HepG2 (cell line): ENCODE data around the gene HSF4. TPM values are rescaled to one million over a fixed set of nuclear protein-coding genes. Genes with fewer than 3 reads are reported as not detected.

Experiments used
- AGO2 ChIP-seq: fragments of 200-400 bp; formaldehyde crosslinking; optimal IDR thresholded peaks from 2 replicates; pipeline ENCODE3; 2017; ENCODE audit warnings: mild to moderate bottlenecking, low read depth, low read length, moderate library complexity
- ELF1 ChIP-seq: sonication (generic); formaldehyde crosslinking; IDR thresholded peaks from 2 replicates; pipeline ENCODE4 v1.4.0; 2020; ENCODE audit warnings: missing genetic modification reagents
- HHEX ChIP-seq: IDR thresholded peaks from 2 replicates; pipeline ENCODE4 v1.6.1; 2016; ENCODE audit warnings: control low read depth
- HOXA9 ChIP-seq: sonication (generic); formaldehyde crosslinking; IDR thresholded peaks from 2 replicates; pipeline ENCODE4 v1.8.1; 2022; ENCODE audit warnings: missing genetic modification reagents, mild to moderate bottlenecking, moderate library complexity, borderline replicate concordance
- JUND ChIP-seq: sonication (generic); formaldehyde crosslinking; IDR thresholded peaks from 2 replicates; pipeline ENCODE4 v1.8.0; 2022; ENCODE audit warnings: mild to moderate bottlenecking, missing genetic modification reagents
- MYPOP ChIP-seq: sonication (generic); formaldehyde crosslinking; IDR thresholded peaks from 2 replicates; pipeline ENCODE4 v1.8.1; 2023; ENCODE audit warnings: mild to moderate bottlenecking, moderate library complexity, missing genetic modification reagents
- POLR2G ChIP-seq: fragments of 200-400 bp; formaldehyde crosslinking; IDR thresholded peaks from 2 replicates; pipeline ENCODE4 v1.6.1; 2018; ENCODE audit warnings: mild to moderate bottlenecking, low read depth, low read length, moderate library complexity
- RBM22 ChIP-seq: fragments of 200-400 bp; formaldehyde crosslinking; optimal IDR thresholded peaks from 2 replicates; pipeline ENCODE3; 2017; ENCODE audit warnings: mild to moderate bottlenecking, low read length, moderate library complexity
- SNAPC4 ChIP-seq: sonication (generic); formaldehyde crosslinking; IDR thresholded peaks from 2 replicates; pipeline ENCODE4 v1.4.0; 2020; ENCODE audit warnings: mild to moderate bottlenecking, missing genetic modification reagents
- ZFY ChIP-seq: sonication (generic); formaldehyde crosslinking; IDR thresholded peaks from 2 replicates; pipeline ENCODE4 v1.4.0; 2020; ENCODE audit warnings: missing genetic modification reagents
- ZNF678 ChIP-seq: sonication (generic); formaldehyde crosslinking; IDR thresholded peaks from 2 replicates; pipeline ENCODE4 v1.4.0; 2020; ENCODE audit warnings: mild to moderate bottlenecking, missing genetic modification reagents
- ZNF782 ChIP-seq: sonication (generic); formaldehyde crosslinking; IDR thresholded peaks from 2 replicates; pipeline ENCODE4 v1.4.0; 2020; ENCODE audit warnings: missing genetic modification reagents, mild to moderate bottlenecking, borderline replicate concordance
- ZNF790 ChIP-seq: sonication (generic); formaldehyde crosslinking; IDR thresholded peaks from 2 replicates; pipeline ENCODE4 v1.8.0; 2022; ENCODE audit warnings: missing genetic modification reagents, mild to moderate bottlenecking, borderline replicate concordance
- polyA plus RNA-seq, 8 experiments: library from polyadenylated mRNA; depleted of rRNA in 3 of 8; stranded (reverse) in 7 of 8; unstranded in 1 of 8; fragments of >200 nt; fragmentation: Illumina TruSeq in 4 of 8; extraction: Trizol in 4 of 8; gene quantifications; 2 replicates each; pipeline versions ENCODE4 v1.2.1 to v1.2.3, GENCODE V29; 2011 to 2016; ENCODE audit warnings: low read depth in 4 of 8, missing spikeins in 1 of 8, mixed read lengths in 1 of 8; ENCODE audit not compliant: insufficient read depth in 1 of 8
- total RNA-seq, 5 experiments: library from RNA; depleted of rRNA; stranded (reverse); fragments of >200 nt; fragmentation: Illumina TruSeq; extraction: Trizol; gene quantifications; 2 replicates each; pipeline ENCODE4 v1.2.3, GENCODE V29; 2016; ENCODE audit warnings: low read depth in 1 of 5
- TF ChIP-seq, protein P1 (sequence below): sonication (generic); formaldehyde crosslinking; IDR thresholded peaks from 2 replicates; pipeline ENCODE4 v1.8.0; 2022; ENCODE audit warnings: mild to moderate bottlenecking, missing genetic modification reagents
- TF ChIP-seq, protein P2 (sequence below): sonication (generic); formaldehyde crosslinking; IDR thresholded peaks from 2 replicates; pipeline ENCODE4 v1.5.0; 2020; ENCODE audit warnings: mild to moderate bottlenecking, low read depth, missing genetic modification reagents, borderline replicate concordance
- TF ChIP-seq, protein P3 (sequence below): sonication (generic); formaldehyde crosslinking; IDR thresholded peaks from 2 replicates; pipeline ENCODE4 v1.4.0; 2020; ENCODE audit warnings: missing genetic modification reagents, borderline replicate concordance

Gene HSF4
- total and polyA plus RNA-seq, 2 of the 13 experiments (the other 11 are each of a cell fraction or from before 2014, with no cell fraction given): 3.5 to 16.9 TPM

DNA sequence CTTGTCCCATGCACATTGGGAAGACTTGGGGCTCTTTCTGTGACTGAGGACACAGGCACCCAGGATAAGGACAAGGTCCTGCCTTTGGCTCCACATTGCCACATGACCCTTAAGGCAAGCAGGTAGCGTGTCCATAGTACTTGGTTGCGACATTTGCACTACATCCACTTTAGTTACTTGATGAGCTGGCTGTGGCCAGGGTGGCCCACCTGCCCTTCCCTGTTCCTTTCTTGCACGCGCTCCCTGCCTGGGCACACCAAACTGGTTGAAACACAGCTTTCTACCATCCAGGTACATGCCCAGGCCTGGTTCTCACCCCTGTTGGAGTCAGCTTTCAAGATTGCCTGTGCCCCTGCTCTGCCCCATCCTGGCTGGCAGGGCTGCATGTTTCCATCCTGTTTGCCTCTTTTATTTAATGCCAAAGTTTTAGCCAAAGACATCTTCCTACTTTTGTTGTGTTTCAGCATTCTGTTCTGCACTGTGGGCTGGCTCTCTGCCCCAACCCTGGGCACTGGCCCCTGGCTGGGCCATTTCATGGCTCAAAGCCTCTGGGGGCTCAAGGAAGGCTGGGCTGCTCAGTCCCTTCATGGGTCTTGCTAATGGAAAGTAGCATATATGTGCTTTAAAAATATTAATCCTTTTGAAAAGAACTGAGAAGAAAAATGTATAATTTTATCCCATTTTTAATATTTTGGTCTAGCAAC, 17.0 kb upstream of the HSF4 start (continued):
- TF ChIP-seq, protein P1, sequence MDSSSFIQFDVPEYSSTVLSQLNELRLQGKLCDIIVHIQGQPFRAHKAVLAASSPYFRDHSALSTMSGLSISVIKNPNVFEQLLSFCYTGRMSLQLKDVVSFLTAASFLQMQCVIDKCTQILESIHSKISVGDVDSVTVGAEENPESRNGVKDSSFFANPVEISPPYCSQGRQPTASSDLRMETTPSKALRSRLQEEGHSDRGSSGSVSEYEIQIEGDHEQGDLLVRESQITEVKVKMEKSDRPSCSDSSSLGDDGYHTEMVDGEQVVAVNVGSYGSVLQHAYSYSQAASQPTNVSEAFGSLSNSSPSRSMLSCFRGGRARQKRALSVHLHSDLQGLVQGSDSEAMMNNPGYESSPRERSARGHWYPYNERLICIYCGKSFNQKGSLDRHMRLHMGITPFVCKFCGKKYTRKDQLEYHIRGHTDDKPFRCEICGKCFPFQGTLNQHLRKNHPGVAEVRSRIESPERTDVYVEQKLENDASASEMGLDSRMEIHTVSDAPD (CRISPR knock-in tag): no peak
- TF ChIP-seq, protein P2, sequence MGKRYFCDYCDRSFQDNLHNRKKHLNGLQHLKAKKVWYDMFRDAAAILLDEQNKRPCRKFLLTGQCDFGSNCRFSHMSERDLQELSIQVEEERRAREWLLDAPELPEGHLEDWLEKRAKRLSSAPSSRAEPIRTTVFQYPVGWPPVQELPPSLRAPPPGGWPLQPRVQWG (CRISPR knock-in tag): no peak
- no peak for TF ChIP-seq ZNF790 (CRISPR knock-in tag)
- no peak for TF ChIP-seq JUND
- TF ChIP-seq RBM22: peak; percentile 90
- TF ChIP-seq ZNF678: no peak
- TF ChIP-seq MYPOP (CRISPR knock-in tag): no peak
- TF ChIP-seq HOXA9 (CRISPR knock-in tag): no peak
- TF ChIP-seq, protein P3, sequence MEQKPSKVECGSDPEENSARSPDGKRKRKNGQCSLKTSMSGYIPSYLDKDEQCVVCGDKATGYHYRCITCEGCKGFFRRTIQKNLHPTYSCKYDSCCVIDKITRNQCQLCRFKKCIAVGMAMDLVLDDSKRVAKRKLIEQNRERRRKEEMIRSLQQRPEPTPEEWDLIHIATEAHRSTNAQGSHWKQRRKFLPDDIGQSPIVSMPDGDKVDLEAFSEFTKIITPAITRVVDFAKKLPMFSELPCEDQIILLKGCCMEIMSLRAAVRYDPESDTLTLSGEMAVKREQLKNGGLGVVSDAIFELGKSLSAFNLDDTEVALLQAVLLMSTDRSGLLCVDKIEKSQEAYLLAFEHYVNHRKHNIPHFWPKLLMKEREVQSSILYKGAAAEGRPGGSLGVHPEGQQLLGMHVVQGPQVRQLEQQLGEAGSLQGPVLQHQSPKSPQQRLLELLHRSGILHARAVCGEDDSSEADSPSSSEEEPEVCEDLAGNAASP (CRISPR knock-in tag): no peak
- TF ChIP-seq AGO2: peak; percentile 64
- TF ChIP-seq SNAPC4 (CRISPR knock-in tag): no peak
- TF ChIP-seq ZFY (CRISPR knock-in tag): no peak
- no peak for TF ChIP-seq ZNF782 (CRISPR knock-in tag)
- no peak for TF ChIP-seq HHEX (CRISPR knock-in tag)
- TF ChIP-seq POLR2G: peak; percentile 20; the same call in 1 of the 2 replicates
- TF ChIP-seq ELF1: no peak
